GM18870 (cell line): Measurements from ENCODE around the gene HLTF.

ENCODE experiments used
- ATAC-seq: cut with Tn5 transposase; IDR thresholded peaks from one replicate; pipeline ENCODE4 v1.9.1; 2021; ENCODE audit warnings: moderate library complexity; ENCODE audit not compliant: unreplicated experiment

The HLTF gene

DNA sequence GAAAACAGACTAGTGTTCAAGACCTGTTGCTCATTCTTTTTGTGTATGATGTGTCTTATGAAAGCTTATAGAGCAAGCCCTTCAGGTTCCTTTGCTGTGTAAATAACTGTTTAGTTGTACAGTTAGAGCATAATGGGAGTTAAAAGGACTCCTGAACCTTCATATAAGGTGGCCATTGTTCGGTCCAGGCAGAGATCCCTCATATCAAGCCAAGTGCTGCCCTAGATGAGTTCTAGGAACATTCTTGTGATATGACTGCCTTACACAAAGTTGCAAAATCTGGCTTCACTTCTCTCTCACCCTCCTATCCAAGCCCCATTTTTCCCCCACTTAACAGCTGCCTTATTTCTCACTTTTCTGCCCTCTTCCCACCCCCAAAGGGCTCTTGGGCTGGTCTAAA lies 68.1 kb downstream of the HLTF start:
- ATAC-seq = no peak

DNA sequence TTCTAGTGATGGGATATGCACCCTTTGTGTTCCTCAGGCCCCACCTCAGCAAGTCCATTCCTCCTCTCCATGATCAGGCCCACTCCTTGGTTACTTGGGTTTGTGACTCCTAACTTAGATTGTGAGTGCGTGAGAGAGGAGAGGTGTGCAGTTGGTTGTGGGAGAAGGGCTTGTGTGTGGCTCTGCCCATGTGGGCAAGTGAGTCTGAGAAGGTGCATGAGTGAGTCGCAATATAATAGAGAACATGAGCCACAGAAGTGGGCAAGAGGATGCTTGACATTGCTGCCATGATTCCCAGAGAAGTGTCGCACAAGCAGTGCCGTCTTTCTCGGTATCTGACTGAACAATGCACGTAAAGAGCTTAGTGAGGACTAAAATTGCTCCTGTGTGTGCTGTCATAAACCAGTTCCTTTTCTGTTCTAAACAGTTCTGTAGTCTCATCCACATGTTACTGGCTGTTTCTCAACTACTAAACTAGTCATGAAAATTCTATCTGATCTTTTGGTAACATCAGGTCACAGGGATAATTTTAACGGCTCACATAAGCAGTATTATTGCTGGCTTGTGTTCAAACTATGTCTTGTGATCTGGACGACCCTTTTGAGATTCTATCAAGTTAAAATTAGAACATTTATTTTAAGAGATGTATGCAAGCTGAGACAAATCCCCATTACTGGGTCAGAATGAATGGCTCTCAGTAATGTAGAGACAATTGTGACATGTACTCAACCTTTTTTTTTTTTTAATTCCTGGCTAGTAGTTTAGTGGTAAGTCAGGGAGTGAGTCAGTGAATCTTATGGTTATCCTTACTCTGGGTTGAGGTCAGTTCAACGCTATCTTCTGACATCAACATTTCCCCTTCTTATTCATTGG lies 69.4 kb downstream of the HLTF start:
- ATAC-seq = no peak

DNA sequence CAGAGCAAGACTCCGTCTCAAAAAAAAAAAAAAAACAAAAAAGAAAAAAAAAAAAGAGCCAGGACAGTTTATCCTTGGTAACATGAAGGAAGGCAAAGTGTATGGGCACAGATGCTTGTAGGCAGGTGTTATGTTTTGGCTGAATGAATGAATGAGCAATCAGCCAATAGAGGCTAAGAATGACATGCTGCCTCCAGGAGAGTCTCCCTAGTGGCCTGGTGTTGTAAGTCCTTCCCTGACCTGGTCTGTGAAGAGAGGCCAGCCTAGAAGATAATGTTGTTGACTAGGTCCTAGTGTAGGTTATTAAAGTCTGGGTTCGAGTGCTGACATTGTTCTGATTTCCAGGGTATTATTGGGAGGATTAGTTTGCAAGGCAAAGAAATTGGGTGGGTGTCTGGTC lies 70.1 kb downstream of the HLTF start:
- ATAC-seq = no peak

DNA sequence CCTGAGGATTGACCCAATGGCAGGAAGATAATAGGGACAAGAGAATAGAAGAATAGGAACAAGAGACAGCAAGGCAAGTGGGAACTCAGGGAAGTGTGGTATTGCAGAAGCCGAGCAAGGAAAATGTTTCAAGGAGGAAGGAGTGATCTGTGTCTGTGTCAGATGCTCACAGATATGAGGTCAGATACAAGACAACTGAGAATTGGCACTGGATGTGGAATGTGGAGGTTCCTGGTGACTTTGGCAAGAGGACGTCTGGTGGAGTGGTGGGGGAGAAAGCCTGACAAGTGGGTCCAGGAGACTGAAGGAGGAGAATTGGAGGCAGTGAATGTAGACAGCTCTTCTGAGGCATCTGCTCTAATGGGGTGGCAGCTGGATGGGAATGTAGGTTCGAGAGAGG lies 70.9 kb downstream of the HLTF start:
- no peak for ATAC-seq

DNA sequence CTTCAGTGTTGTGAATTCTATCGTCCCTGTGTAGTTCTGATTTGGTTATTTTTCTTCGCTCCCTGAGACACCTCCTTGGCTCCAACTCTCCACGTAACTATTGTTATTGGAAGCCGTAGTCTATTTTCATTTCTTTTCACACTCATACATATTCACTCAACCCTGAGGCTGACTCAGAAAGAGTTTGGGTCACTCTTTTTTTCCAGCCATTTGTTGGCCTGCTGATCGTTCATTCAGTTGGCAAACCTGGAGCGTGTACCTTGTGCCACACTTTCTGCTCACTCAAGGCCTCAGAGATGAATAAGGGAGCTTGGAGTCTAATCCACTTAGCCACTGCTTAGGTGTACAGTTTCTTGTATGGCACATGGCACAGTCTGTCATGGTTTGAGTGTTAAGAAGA lies 72.6 kb downstream of the HLTF start:
- no peak for ATAC-seq

DNA sequence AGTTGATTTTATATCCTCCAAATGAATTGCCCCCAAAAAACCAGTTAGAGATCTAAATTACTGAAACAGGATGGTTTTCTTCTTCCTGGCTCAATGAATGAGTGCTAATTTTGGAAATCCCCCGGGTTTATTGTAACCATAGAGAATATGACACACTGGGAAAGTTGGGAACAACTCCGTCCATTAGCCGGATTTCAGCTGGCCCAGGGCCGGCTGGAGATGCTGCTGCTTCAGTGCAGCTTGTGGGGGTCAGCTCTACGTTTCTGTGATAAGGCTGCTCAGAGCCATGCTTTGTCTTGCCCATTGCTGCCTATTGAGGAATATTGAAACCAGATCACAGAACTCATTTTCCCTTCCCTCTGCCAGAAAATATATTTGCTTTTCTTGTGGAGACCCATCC lies 74.7 kb downstream of the HLTF start:
- no peak for ATAC-seq

DNA sequence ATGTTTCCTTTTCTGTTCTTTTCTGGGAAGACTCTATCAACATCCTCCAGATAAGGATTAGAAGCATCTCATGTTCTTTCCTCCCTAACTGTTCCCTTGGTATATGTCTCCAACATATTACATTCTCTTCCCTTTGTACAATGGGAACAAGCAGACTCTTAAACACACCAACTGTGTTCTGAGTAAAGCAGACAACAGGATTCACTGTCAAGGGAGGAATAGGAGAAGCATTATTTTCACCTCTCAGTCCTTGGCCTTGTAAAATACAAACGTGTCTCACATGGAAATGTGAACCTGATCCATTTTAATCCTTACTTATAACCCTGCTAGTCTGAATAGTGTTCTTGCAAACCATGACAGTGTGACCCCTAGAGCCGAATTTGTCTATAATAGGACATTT lies 75.4 kb downstream of the HLTF start:
- ATAC-seq = no peak

DNA sequence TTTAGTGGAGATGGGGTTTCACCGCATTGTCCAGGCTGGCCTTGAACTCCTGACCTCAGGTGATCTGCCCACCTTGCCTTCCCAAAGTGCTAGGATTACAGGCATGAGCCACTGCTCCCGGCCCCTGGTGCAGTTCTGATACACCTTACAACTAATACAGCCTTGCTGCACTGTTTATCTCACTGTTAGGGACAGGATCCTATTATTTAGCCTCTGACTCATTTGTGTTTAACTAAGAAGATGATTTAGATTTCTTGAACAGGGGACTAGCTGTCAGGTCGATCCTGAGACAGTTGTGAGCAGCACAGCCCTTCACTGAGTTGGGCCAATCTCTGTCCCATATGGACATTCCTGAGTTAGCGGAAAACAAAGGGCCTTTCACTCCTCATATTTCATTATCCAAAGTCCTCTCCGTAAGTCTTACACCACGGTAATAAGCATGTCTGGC lies 75.8 kb downstream of the HLTF start:
- ATAC-seq = no peak

DNA sequence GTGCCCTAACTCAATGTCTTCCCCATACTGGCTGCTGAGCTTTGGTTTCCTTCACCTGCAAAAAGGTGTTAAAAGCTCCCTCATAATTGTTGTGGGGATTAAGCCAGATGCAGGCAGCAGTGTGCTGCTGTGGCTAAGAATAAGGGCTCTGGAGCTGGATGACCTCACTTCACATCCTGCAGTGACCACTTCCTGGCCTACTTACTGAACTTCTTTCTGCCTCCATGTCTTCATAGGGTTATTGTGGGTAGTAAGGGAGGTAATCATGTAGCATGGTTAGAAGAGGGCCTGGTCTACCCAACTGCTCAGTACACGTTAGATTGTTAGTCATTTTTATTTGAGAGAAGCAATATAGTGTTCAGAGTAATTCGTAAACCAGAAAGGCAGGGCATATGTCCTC lies 76.6 kb downstream of the HLTF start:
- peak; percentile 69 for ATAC-seq

DNA sequence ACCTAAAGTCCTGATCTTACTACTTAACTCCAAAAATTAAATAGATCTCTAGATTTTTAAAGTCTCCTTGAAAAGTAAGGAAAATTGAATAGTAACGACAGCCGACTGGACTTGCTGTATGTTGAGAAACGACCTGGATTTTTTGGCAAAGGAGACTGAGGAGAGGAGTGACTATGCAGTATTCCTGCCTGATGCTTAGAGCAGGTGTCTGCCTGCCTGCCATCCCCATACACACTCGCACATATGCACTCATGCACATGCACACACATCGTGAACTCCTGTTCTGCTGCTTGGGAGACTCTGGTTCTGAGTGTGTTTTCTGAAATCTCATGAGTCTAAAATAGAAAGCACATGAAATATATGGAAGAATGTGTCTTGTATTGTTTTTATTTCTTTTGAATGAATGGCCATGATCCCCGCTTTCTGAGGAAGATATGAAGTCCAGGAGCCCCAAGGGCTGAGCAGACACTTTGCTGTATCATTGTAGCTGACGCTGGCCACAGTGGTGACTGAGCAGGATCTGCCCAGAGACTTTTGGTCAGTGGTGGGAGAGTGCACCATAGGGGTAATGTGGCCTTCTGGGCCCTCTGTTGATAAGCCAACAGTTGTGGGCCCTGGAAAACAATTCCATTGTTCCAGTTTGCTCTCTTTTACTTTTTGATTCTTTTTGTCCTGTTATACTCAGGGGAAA lies 78.6 kb downstream of the HLTF start:
- ATAC-seq = no peak

DNA sequence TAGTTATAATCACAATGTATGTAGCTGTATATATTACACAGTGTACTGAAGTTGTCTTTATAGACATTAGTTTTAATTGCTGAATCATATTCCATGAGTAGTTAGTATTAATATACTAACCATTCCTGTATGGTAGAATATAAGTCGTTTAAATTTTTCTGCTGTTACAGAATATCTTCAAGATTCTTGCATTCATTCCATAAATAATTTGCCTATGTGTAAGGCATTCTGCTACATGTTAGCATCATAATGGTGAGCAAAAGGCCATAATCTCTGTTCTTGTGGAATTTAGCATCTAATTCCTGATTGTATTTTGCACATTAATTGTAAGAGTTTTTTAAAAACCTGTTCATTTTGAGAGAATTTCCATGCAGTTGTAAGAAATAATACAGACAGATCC lies 80.9 kb downstream of the HLTF start:
- ATAC-seq = no peak

DNA sequence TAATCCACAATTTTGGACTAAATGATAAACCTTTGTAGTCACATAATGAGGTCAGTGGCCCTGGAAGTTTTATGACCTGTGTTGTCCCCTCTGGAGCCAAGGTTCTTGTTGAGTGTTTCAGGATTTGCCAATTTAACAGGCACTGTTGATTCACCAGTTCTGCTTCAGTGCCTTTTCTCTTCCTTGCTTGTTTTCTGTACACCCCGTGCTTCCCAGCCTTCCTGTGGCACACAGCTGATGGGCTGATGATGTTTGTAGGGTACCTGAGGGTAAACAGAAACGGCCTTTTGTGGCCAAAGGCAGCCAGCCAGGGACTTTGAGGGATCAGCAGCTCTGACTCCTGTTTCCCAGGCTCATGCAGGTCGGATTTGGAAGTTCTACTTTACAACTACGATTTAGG lies 81.7 kb downstream of the HLTF start:
- no peak for ATAC-seq

DNA sequence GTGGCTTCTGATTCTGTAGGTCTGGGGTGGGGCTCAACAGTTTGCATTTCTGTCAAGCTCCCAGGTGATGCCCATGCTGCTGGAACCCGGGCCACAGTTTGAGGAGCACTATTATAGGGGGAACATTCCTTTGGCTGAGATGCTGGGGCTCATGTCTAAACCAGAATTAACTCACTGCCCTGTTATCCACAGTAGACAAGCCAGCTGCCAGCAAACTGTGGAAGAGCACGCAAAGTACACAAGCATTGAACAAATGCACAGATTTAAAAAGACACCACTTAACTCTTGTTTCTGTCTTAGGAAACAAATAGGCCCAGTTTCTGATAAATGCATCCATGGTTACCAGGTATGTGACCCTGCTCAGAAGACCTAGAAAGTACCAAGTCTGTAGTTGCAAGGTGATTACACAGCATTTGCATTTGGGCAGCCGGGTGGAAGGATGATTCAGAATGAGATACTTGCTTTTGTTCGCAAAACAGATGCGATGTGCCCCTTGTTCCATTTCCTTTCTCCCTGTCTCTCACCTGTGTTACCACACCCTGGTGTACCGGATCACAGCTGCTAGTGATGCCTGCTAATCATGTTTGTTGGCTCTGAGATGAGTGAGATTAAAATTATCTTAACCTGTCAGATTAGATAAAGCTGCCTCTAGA lies 82.6 kb downstream of the HLTF start:
- peak; percentile 80 for ATAC-seq

DNA sequence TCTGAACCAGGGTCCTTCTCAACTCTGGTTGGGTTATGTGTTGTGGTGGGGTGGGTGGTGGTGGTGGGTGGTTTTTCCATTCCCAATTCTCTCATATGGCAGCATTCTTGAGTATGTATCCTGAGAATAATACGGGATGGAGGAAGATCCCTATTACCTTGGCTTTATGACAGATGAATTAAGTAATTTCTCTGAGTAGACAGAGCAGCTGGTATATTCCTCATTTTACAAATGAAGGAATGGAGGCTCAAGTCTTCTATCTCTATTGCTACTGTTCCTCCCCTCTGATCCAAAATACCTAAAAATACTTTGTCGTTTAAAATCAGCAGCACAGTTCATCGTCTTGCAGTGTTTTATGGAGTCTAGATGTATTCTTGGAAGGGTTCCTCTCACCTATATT lies 84.6 kb downstream of the HLTF start:
- no peak for ATAC-seq

DNA sequence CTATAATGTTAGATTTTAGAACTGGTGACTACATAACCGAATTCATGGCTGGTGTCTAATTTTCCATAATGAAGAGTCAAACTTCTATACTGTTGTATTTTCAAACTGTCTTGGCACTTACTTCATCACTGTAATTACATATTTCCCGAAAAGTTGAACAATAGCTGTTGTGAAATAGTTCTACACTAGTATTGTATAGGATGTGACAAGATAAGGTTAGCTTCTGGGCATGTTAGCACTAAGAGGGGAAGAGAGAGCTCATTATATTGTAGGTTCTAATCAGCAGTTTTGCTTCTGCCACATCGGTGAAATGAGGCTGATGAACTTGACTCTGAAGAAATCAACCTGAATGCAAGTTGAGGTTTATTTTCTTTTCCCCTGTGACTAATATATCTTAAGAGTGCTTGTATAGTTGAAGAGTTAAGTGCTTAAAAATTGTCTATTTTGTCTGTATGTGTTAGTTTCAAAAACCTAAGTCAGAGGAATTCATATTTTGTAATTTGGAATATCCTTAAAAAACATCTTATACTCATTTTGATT lies 86.1 kb downstream of the HLTF start:
- ATAC-seq = no peak

DNA sequence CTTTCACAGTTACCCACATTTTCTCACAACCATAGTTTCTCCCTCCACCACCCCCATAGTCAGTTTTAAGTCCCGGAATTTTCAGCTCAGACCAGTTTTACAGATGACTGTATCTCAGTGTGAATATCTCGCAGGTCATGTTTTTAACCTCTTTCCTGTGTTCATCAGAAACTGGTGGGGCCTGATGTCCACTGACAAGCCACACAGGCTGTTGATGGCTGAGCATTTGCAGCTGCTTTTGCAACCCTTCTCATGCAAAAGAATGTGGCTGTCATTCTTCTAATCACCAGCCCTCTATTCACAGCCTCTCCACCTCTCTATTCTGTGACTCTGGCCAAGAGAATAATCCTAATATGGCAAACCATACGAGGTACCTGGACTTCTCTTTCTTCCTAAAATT lies 86.5 kb downstream of the HLTF start:
- ATAC-seq = no peak

DNA sequence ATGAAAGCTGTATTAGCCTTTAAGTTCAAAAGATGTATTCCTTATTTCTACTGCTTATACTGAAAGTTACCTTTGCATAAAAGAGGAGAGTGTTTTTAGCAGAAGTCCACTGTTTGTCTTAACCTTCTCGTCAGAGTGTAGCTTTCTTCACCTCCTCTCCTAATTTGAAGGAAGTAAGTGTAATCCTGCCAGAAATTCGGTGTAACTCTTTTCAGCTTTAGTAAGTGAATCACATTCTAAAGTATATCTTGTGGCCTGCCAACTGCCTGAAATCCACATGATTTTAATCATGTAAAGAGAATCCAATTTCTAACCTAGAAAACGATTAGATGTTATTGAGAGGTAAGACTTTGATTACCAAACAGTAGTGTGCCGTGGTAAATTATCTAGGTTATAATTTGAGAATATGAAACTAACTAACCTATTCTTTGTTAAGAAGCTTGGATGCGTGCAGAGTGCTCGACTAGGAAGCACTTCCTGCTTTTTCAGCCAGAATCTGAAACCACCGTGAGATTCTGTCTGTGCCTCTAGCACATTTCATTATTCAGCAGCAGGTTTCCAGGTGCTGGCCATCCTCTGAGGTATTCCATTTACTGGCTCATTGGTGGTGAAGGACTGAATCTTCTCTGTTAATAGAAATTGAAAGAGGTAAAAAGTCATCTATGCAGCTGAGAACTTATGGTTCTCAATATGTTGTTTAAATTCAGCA lies 87.5 kb downstream of the HLTF start:
- no peak for ATAC-seq

DNA sequence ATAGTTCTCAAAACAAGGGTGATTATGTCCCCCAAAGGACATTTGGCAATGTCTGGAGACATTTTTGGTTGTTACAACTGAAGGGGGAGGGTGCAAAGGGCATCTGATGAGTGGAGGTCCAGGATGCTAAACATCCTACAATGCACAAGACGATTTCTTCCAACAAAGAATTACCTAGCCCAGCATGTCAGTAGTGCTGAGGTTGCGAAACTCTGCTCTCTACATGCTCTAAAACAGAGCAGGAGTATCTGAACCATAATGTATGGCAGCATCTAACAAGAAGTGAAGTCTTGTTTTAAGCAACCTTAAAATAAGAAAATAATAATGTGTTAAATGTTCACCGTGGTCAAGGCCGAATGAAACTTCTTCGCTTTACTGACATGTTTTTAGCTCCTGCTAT lies 88.0 kb downstream of the HLTF start:
- no peak for ATAC-seq

DNA sequence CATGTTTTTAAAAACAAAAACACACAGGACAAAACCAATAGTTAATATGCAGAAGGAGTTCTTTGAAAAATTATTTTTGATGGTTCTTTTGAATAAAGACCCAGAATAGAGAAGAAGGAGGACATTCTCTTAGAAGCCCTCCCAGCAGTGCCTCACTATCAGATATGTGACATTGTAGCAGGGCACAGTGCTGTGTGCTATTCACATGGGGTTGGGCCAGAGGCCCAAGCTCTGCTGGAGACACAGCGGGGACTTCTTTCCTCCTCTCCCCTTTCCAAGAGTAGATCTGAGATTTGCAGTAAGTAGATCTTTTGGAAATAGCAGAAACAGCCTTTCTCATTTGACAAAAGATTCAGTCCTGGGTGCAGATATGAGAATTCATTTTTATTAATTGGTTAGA lies 88.7 kb downstream of the HLTF start:
- no peak for ATAC-seq

DNA sequence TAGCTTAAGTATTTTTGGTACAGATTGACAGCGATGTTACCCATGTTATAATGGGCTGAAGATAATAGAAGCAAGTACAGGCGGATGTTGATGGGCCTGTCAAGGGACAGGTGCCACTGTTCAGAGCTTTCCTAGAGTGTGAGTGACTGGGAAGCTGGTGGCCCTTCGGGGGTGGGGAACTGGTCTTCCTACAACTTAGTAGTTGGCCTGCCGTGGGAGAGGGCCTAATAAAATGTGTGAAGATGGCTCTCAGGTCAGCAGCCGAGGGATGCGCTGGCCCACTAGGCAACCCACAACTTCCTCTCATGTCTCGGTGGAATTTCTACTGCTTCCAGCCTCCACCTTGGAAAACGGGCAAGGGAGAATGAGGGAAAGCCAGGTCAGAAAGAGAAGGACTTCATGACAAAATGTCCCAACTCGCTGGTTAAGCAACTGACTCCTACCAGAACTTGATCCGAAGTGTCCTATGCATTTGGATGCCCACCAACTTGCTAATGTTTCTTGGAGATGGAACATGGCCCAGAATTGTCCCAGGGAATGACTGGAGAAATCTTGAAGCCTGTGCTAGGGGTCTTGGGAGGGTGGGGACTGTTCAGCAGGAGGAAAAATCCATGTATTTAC lies 93.6 kb downstream of the HLTF start:
- no peak for ATAC-seq
